ENCODE results near the gene STAT6.

Gene STAT6, protein sequence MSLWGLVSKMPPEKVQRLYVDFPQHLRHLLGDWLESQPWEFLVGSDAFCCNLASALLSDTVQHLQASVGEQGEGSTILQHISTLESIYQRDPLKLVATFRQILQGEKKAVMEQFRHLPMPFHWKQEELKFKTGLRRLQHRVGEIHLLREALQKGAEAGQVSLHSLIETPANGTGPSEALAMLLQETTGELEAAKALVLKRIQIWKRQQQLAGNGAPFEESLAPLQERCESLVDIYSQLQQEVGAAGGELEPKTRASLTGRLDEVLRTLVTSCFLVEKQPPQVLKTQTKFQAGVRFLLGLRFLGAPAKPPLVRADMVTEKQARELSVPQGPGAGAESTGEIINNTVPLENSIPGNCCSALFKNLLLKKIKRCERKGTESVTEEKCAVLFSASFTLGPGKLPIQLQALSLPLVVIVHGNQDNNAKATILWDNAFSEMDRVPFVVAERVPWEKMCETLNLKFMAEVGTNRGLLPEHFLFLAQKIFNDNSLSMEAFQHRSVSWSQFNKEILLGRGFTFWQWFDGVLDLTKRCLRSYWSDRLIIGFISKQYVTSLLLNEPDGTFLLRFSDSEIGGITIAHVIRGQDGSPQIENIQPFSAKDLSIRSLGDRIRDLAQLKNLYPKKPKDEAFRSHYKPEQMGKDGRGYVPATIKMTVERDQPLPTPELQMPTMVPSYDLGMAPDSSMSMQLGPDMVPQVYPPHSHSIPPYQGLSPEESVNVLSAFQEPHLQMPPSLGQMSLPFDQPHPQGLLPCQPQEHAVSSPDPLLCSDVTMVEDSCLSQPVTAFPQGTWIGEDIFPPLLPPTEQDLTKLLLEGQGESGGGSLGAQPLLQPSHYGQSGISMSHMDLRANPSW
- long read RNA-seq, donor 1, full-length matches to known transcripts, result 10 of 44 reads
- long read RNA-seq, donor 1, partial matches to known transcripts, result 34 of 44 reads
- long read RNA-seq, donor 1, other reads (novel, unspliced or antisense), result 0 of 44 reads
- long read RNA-seq, donor 2, partial matches to known transcripts, result 0 of 2 reads
- long read RNA-seq, donor 2, other reads (novel, unspliced or antisense), result 0 of 2 reads
- long read RNA-seq, donor 3, partial matches to known transcripts, result 40 of 42 reads
- long read RNA-seq, donor 3, other reads (novel, unspliced or antisense), result 0 of 42 reads
- long read RNA-seq, donor 4, partial matches to known transcripts, result 37 of 42 reads
- long read RNA-seq, donor 4, other reads (novel, unspliced or antisense), result 0 of 42 reads
- long read RNA-seq, donor 5, full-length matches to known transcripts, result 6 of 11 reads
- long read RNA-seq, donor 5, partial matches to known transcripts, result 5 of 11 reads
- long read RNA-seq, donor 5, other reads (novel, unspliced or antisense), result 0 of 11 reads
- long read RNA-seq, donor 6, partial matches to known transcripts, result 32 of 39 reads
- long read RNA-seq, donor 6, other reads (novel, unspliced or antisense), result 0 of 39 reads
- long read RNA-seq, donor 7, partial matches to known transcripts, result 116 of 124 reads
- long read RNA-seq, donor 7, other reads (novel, unspliced or antisense), result 0 of 124 reads
- long read RNA-seq, donor 8, transcript STAT6-224 (3 exons, 1,569 nt), result major isoform, 5 of 35 reads
- long read RNA-seq, donor 8, partial matches to known transcripts, result 26 of 35 reads
- long read RNA-seq, donor 8, other reads (novel, unspliced or antisense), result 0 of 35 reads

GRCh38 chr12:57111031-57111734 is at the start of gene STAT6:
STAT6 (minus strand) TSS chr12:57111362; CDS start chr12:57108278, 3,084 bp downstream.
- peak; percentile 82 for DNase-seq

DNA sequence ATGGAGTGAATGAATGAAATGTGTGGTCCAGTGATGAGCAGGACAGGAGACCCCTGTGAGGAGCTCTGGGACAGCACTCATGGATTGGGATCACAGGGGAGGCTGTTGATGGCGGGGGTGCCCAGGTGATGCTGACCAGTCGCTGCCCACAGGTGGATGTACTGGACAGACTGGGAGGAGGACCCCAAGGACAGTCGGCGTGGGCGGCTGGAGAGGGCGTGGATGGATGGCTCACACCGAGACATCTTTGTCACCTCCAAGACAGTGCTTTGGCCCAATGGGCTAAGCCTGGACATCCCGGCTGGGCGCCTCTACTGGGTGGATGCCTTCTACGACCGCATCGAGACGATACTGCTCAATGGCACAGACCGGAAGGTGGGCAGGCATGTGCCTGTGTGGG is 49.6 kb upstream of the STAT6 start:
- DNase-seq, result no peak

DNA sequence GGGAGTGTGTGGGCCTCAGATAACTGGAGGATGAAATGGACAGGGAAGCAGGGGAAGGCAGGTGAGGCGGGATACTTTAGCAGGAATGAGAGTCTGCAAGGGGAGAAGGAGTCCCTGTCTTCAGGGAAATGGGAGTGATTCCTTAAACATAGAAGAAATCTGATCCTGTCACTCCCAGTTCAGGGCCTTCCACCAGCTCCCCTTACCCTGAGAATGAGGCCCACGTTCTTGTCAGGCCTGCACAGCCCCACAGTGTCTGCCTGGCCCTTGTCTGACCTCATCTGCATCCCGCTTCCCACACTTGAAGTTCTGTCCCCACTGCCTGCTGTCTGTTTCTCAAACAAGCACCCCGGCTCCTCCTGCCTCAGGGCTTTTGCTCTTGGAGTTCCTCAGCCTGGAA is 48.9 kb upstream of the STAT6 start:
- no peak for DNase-seq

DNA sequence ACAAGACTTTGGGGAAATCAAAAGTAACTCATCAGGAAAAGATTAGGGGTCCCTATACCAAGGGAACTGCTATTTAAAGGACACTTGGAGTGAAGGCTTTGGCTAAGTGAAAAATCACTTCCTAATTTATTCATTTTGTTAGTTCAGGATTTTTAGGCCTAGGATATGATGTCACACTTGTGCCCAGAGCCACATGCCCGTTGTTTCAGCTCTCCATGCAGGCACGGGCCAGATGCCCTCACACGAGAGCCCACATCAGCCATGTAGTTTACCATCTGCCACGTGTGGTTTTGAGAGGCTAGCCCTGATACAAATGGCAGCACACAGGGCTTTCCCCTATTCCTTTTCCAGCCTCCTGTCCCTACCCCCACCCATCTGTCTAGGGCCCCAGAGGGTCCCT is 48.1 kb upstream of the STAT6 start:
- no peak for DNase-seq

GRCh38 chr12:57158665-57159064 is 47.5 kb upstream of the STAT6 start:
- no peak for DNase-seq

DNA sequence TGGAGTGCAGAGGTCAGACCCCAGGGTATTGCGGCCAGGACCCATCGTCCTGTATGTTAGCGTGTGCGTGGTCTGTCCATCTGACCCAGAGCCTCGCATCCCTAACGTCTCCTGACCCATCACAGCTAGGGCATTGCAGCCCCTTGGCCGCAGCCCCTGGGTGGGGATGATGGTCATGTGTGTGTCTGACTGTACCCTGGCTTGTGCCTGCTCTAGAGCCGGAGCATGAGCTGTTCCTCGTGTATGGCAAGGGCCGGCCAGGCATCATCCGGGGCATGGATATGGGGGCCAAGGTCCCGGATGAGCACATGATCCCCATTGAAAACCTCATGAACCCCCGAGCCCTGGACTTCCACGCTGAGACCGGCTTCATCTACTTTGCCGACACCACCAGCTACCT is 47.0 kb upstream of the STAT6 start:
- no peak for DNase-seq

DNA sequence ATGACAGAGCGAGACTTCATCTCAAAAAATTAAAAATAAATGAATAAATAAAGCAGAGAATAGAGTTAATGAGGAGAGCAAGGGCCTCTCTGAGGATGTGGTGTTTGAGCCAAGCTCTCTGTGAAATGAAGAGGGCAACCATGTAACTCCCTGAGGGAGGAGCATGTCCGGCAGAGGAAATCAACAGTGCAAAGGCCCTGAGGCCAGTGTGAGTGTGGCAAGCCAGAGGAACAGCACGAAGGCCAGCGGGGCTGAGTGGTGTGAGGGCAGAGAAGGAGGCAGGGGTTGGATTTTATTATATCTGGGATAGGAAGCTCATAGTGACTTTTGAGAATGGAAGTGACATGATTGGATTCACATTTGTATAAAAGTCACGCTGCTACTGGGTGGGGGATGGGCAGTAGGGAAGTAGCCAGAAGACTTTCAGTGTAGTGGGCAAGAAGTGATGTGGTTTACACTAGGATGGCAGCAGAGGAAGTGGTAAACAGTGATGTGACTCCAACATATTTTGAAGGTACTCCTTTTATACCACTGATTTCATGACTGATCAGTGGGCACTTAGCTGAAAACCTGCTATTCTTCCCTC is 46.5 kb upstream of the STAT6 start:
- DNase-seq, result no peak

DNA sequence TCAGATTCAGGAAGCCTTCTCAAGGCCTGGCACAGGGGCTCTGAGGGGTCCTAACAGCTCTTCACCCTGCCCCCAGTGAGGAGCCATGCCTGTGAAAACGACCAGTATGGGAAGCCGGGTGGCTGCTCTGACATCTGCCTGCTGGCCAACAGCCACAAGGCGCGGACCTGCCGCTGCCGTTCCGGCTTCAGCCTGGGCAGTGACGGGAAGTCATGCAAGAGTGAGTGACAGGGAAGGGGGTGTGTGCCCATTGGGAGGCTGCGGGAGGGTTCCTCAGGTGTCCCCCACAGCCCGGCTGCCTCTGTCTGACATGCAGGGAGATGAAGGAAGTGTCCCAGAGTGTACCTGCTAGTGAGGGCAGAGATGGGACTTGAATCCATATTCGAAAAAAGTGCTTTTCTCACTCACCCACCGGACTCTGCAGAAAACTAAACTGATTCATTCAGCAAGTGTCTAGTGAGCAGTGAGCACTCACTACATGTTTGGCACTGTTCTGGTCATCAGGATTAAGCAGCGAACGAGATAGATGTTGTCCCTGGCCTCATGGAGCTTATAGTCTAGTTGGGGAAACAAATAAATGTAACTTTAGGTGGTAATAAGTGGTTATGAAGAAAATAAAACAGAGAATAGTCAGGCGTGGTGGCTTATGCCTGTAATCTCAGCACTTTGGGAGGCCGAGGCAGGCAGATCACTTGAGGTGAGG is 45.7 kb upstream of the STAT6 start:
- DNase-seq, result no peak

- no peak for DNase-seq
Observed at GRCh38 chr12:57154804-57155434, 43.8 kb upstream of the STAT6 start.

DNA sequence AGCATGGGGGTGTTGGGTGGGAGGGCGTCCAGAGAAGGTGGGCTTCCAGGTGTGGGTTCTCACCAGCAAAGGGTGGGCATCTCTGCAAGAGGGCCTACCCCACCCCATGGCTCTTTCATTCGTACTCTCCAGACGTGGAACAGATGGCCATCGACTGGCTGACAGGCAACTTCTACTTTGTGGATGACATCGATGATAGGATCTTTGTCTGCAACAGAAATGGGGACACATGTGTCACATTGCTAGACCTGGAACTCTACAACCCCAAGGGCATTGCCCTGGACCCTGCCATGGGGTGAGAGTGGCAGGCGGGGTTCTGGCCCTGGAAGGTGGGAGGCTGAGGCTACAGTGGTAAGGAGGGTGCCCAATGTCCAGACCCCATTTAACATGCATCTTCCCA is 42.9 kb upstream of the STAT6 start:
- no peak for DNase-seq

DNA sequence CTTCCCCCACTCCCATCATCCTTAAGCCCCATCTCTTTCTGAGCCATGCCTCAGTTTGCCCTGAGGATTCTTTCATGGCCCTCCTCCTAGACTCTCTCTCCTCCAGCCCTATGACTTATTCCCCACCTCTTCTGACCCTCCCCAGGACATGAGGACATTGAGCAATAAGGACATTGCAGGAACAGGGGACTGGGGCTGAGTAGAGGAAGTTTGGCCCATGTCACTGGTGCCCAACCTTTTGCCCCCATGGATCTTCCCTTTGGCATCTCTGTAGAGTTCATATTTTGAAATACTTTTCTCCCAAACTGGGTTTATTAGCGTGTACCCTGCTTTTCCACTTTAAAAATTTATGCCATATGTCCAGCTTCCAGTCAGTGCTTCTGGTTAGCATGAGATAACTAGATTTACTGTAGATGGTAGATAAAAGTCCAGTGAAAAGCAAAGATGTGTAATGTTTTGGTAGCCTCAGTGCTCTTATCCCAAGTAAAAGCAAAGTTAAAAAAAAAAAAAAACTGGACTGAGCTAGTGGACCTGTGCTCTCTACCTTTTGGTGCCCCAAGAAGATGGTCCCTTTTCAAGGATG is 42.3 kb upstream of the STAT6 start:
- DNase-seq, result no peak

GRCh38 chr12:57152639-57153038 is 41.5 kb upstream of the STAT6 start:
- DNase-seq, result no peak

DNA sequence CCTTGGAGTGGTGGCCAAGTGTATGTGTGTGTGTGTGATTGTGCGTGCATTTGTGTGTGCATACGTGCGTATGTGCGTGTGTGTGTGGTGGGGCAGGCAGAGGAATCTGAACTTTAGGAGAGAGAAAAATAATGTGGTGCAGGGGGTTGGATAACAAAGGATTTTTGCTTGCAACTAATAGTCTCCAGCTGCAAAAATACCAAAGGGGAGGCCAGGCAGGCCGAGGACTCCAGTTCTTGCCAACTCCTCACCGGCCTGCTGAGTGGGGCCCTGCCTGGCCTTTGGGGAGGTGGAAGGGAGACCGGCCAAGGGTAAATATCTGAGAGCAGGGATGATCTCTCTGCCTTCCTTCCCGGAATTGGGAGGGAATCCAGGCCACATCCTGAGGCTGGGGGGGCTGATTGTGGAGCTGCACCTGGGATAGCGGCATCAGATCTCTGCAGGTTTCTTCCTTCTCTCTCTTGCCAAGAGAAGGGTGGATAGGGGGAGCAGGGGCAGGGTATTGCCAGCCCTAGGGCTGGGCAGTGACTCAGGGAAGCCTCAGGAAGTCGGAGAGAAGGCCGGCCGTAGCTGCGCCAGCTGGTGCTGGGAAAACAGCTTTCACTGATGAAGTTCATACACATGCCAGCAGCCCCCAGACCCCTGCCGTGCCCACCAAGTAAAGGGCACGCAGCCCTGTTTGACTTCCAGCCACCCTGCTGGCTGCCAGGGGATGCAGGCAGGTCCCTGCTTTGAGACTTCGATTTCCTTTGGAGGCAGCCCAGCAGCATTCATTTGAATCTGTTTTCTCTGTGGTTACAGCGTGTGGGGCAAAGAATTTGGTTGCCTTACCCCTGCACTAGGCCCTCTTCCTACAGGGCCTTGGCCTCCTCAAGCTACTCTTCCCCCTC is 40.8 kb upstream of the STAT6 start:
- DNase-seq, result no peak

- no peak for DNase-seq
Observed at GRCh38 chr12:57150400-57151000, 39.3 kb upstream of the STAT6 start.

DNA sequence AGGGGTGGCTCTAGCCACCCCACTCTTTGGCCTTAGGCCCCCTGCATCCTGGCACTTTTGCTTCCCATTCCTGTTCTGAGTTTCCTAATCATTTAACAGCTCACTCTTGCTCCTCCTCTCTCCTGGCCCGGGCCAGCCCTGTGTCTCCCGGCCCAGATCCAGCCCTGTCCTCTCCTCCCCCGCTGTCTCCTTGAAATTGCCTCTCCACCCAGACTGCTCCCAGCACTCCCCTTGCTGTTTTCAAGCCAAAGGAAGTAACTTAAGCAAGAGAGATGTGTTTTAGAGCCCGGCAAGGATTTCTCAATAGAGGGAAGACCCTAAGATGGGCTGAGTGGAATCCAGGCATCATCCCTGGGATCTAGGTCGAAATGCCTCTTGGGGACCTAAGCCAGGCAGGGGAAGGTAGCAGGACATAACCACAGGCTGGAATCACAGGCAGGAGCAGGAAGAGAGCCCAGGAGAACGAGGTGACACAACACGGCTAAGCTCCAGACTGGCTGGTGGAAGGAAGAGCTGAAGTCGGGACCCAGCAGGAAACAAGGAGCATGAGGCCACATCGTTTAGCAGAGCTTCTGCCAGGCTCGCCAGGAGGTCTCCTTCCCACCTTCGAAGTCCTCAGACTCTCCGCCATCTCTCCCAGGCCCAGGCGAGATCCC is 38.2 kb upstream of the STAT6 start:
- peak; percentile 29 for DNase-seq

GRCh38 chr12:57148469-57149244 is 37.5 kb upstream of the STAT6 start:
- DNase-seq, result no peak

Measured in right kidney (tissue), 9 donors.